NCI-H524 treated with DMSO at 0.1 percent for 48 hours (cell line): ENCODE measurements around the gene HYAL2.

Experiments
- DNase-seq: peaks from one replicate; lab custom pipeline; 2025; lab: John Stamatoyannopoulos, UW

The HYAL2 gene, protein sequence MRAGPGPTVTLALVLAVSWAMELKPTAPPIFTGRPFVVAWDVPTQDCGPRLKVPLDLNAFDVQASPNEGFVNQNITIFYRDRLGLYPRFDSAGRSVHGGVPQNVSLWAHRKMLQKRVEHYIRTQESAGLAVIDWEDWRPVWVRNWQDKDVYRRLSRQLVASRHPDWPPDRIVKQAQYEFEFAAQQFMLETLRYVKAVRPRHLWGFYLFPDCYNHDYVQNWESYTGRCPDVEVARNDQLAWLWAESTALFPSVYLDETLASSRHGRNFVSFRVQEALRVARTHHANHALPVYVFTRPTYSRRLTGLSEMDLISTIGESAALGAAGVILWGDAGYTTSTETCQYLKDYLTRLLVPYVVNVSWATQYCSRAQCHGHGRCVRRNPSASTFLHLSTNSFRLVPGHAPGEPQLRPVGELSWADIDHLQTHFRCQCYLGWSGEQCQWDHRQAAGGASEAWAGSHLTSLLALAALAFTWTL

GRCh38 chr3:50322386-50323091 is at the start of gene HYAL2:
TSS of gene HYAL2 (minus strand) at chr3:50322745. CDS start at chr3:50320489, 2,256 bp downstream.
- DNase-seq = no peak

- no peak for DNase-seq
Measured at GRCh38 chr3:50371133-50371685, 48.7 kb upstream of the HYAL2 start.

- no peak for DNase-seq
Measured at GRCh38 chr3:50370594-50370993, 48.0 kb upstream of the HYAL2 start.

DNA sequence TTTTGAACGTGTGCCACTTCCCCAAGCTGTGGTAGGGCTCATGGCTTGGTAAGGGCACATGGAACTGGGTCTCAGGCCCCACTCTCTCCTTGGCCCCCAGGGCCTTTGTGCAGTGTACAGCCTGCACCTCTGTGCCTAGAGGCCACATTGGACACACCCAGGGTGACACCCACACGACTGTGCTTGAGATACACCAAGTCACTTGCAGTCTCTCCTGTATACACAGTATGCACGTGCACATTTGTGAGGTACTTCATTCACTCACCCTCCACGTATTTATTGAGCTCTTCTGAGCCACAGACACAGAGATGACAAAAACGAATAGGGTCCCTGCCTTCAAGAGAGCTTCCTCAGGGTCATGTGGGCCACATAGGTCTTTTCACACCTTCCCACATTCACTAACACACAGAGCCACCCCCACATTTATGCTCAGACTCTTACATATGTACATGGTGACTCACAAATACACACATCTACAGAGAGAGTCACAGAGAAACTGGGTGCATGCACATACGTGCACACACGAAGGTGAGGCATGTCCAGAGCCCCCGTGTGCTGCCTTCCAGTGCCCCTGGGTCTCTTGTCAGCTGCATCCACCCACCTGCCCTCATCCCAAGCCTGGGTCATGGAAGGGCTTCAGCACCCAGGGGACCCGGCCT is 46.6 kb upstream of the HYAL2 start:
- no peak for DNase-seq

DNA sequence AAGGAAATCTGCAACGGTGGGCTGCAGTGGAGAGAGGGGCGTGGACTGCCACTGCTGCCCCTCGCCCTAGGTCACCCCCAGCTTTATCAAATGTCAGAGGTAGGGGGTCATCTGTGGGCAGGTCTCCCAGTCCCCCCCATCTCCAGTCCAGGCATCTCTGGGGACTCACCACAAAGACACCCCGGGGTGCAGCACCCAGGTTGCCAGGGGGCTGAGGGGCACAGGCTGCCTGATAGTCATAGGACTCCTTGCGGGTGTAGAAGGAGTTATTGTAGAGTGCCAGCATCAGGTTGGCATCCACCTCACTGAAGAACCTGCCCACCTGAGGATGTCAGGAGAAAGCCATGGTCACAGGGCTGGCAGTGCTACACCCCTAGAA is 43.3 kb upstream of the HYAL2 start:
- no peak for DNase-seq

- DNase-seq = no peak
Measured at GRCh38 chr3:50365080-50365841, 42.7 kb upstream of the HYAL2 start.

GRCh38 chr3:50364573-50365079 is 42.1 kb upstream of the HYAL2 start:
- no peak for DNase-seq

- DNase-seq = no peak
Measured at GRCh38 chr3:50359760-50360110, 37.2 kb upstream of the HYAL2 start.

DNA sequence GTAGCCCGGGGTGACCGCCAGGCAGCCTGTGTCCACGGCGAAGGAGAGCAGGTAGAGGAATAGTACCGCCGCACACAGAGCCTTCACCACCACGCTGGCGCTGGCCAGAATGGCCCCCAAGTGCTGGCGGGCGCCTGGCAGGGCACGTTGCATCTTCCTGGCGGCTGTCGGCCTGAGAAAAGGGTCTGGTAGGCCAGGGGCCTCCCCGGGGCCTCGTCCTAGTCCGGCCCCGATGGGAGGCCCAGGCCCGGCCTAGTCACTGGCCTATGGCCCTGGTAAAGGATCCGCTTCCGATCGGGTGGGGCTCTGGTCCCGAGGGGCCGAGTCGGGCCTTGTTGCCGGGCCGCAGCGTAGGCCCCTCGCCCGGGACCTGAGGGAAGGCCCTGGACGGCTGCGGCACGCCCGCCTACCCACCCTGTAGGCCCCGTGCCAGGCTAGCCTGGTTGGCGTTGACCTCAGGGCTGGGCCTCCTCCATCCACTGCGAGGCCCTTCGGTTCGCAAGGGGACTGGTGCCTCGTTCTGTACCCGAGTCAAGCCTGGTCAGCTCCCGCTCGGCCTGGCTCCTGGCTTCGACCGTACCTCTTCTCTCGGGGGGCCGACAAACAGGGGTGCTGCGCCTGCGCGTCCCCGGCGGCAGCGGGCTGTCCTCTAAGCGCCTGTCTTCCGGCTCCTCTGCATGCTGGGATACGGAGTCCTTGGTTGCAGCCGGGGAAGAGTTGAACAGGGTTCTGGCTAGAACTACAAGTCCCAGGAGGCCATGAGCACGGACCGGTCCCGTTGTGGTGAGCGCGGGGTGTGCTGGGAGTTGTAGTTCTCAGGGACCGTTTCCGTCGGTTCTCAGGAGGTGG is 36.6 kb upstream of the HYAL2 start, which contains the start of gene TMEM115:
Gene TMEM115, minus strand, starts transcription at position 611 of the 849 bp plus-strand sequence. Its CDS starts 458 bp downstream, at position 153.
- peak; percentile 83 for DNase-seq

DNA sequence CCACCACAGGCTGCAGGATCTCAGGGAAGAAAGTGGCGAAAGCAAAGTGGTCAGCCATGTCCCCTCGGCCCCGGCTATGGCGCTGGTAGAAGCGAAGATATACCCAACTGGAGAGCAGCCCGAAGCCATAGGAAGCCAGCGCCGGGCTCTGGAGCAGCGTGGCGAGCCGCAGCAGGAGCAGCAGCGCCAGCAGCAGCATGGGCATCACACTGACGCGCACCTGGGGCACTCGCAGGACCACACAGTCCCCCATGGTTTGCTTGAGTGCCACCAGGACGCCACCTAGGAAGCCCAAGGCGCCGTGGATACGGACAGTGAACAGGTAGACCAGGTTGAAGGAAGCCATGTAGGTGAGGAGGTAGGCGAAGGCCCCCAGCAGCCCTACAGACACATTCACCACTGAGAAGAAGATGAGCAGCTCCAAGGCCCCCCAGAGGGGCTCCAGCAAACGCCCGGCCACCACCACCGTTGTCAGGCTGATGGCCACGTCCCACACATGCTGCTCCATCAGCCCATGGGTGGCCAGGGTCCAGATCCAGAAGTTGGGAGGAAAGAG is 35.9 kb upstream of the HYAL2 start:
- DNase-seq = no peak

- DNase-seq = no peak
Measured at GRCh38 chr3:50357481-50357880, 34.9 kb upstream of the HYAL2 start.

- no peak for DNase-seq
Measured at GRCh38 chr3:50356553-50356952, 34.0 kb upstream of the HYAL2 start.

- no peak for DNase-seq
Measured at GRCh38 chr3:50355829-50356552, 33.4 kb upstream of the HYAL2 start.

DNA sequence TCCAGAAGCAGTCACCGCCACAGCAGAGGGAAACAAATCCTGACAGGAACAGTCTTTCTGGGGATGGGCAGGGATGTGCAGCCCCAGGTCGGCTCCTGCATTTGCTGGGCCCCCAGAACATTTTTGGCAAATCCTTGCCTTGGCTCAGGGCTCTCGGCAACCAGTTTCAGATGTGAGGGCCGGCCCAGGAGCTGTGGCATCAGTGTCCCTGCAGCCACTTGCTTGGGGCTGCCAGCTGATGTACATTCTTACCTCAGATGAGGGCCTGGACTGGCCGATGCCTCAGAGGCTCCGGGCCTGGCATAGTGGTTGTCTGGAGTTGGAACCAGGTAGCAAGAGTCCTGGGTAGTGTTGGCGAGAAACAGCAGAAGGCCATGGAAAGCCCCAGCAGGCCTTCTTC is 32.3 kb upstream of the HYAL2 start:
- DNase-seq = no peak

DNA sequence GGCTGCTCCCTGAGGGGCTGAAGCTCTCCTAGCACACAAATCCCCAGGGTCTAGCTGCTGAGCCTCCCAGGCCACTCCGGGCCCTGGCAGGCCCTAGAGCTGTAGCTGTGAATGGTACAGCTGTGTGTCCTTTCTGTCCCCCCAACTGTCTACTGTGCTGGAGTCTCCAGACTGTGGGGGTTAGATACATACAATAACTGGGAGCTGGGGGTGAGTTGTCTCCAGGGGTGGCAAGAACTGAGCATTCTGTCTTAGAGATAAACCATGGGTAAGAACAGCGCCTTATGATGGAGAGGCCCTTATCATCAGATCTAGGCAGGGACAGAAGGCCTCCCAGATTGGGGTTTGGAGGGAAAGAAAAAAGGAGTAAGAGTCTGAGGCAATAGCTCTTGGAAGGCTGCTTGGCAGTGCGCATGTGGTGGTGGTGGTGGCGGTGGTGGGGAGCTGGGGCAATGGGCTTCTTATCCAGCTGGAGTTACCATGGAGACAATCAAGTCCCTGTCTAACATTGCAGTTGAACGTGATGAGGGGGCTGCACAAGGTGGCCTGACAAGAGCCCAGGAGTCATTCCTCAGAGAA is 31.7 kb upstream of the HYAL2 start:
- no peak for DNase-seq

GRCh38 chr3:50353245-50354004 is 30.9 kb upstream of the HYAL2 start:
- DNase-seq = no peak

DNA sequence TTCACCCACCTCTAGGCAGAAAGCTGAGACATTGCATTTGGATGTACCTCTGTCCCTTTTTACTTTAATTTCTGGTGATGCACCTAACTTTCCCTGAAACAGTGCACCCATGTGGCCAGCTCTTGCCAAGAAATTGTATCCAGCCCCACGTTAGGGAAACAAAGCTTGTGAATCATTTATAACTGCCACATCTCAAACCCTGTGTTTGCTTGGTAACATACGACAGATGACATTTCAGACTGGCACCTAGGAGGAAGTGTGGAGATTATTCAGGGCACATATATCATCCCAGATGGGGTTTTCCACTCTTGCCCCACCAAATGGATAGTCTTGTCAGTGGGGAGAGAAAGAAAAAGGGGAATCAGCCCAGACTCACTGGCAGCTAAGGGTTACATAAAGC is 30.2 kb upstream of the HYAL2 start:
- no peak for DNase-seq

- DNase-seq = no peak
Measured at GRCh38 chr3:50351323-50351697, 28.8 kb upstream of the HYAL2 start.
